ENCODE data around the gene PPM1D. TPM values are rescaled to one million over a fixed set of nuclear protein-coding genes. Genes with fewer than 3 reads are reported as not detected.

PPM1D gene
- total RNA-seq, 4 donors from 2014 or later, result 14.9 to 25.9 (median 15.6) TPM

DNA sequence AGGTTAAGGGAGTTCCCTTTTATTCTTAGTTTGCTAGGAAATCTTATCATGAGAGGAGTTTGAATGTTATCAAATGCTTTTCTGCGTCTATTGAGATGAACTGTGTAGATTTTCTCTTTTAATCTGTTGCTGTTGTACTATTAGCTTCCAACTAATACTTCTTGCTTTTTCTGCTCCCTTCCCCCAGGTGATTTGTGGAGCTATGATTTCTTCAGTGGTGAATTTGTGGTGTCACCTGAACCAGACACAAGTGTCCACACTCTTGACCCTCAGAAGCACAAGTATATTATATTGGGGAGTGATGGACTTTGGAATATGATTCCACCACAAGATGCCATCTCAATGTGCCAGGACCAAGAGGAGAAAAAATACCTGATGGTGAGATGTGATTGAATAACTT lies 47.7 kb downstream of the PPM1D start:
- no peak for DNase-seq (ENCODE audit: low spot score in 2 of 2)
- Histone ChIP-seq H3K36me3 (peaks cover 0 to 44% (median 0%) of the 10 kb centered on the region in 3 donors), H3K9me3 (no peaks in the 10 kb centered on the region), H3K27me3 (no peaks in the 10 kb centered on the region), H3K27ac (no peak overlapping the region), H3K4me1 (peaks cover 0 to 25% (median 5%) of the 10 kb centered on the region in 4 donors), H3K4me3 (no peak overlapping the region)
- TF ChIP-seq CTCF (IDR thresholded peaks at IDR 0.05) (no peak), EP300 (IDR thresholded peaks at IDR 0.05) (no peak), POLR2A (IDR thresholded peaks at IDR 0.05) (no peak)
- WGBS, 2 donors, result 93% methylated on average over 1 of the region's 1 CpG

- Histone ChIP-seq H3K9me3 (no peaks in the 10 kb centered on the region), H3K27me3 (no peaks in the 10 kb centered on the region), H3K4me1 (peaks cover 0 to 6% (median 0%) of the 10 kb centered on the region in 4 donors), H3K27ac (no peak overlapping the region), H3K4me3 (no peak overlapping the region), H3K36me3 (peaks cover 0 to 59% (median 0%) of the 10 kb centered on the region in 3 donors)
- no peak for TF ChIP-seq EP300 (IDR thresholded peaks at IDR 0.05)
- TF ChIP-seq CTCF (IDR thresholded peaks at IDR 0.05), result no peak
- no peak for TF ChIP-seq POLR2A (IDR thresholded peaks at IDR 0.05)
- 78 to 82% methylated on average over 2 of the region's 2 CpGs for WGBS, 2 donors
- DNase-seq (ENCODE audit: low spot score in 2 of 2), result no peak
Observed at GRCh38 chr17:60652454-60653247, 52.7 kb downstream of the PPM1D start.

DNA sequence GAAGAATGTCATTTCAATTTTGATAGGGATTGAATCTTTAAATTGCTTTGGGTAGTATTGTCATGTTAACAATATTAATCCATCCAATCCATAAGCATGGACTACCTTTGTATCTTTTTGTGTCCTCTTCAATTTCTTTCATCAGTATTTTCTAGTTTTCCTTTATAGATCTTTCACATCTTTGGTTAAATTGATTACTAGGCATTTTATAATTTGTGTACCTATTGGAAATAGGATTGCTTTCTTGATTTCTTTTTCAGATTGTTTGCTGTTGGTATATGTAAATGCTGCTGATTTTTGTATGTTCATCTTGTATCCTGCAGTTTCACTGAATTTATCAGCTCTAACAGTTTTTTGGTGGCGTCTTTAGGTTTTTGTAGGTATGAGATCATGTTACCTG lies 53.6 kb downstream of the PPM1D start:
- TF ChIP-seq POLR2A (IDR thresholded peaks at IDR 0.05), result no peak
- no peak for TF ChIP-seq CTCF (IDR thresholded peaks at IDR 0.05)
- no peak for TF ChIP-seq EP300 (IDR thresholded peaks at IDR 0.05)

GRCh38 chr17:60656499-60656898 lies 56.5 kb downstream of the PPM1D start:
- TF ChIP-seq POLR2A (IDR thresholded peaks at IDR 0.05) (no peak), EP300 (IDR thresholded peaks at IDR 0.05) (no peak), CTCF (IDR thresholded peaks at IDR 0.05) (no peak)
- no peak overlapping the region for H3K4me3 ChIP-seq
- no peak overlapping the region for H3K27ac ChIP-seq
- H3K9me3 ChIP-seq, result no peaks in the 10 kb centered on the region
- DNase-seq (ENCODE audit: low spot score in 2 of 2), result no peak
- no peaks in the 10 kb centered on the region for H3K27me3 ChIP-seq
- peaks cover 0 to 10% (median 0%) of the 10 kb centered on the region in 4 donors for H3K4me1 ChIP-seq
- 88 to 98% methylated on average over 5 of the region's 5 CpGs for WGBS, 2 donors
- peaks cover 0 to 26% (median 0%) of the 10 kb centered on the region in 3 donors for H3K36me3 ChIP-seq

More for the DNA sequence above, 53.6 kb downstream of the PPM1D start:
- Histone ChIP-seq H3K27me3 (no peaks in the 10 kb centered on the region), H3K27ac (no peak overlapping the region), H3K4me1 (peaks cover 0 to 6% (median 0%) of the 10 kb centered on the region in 4 donors), H3K36me3 (peaks cover 0 to 55% (median 0%) of the 10 kb centered on the region in 3 donors), H3K9me3 (no peaks in the 10 kb centered on the region), H3K4me3 (no peak overlapping the region)
- no peak for DNase-seq (ENCODE audit: low spot score in 2 of 2)
- 94 to 96% methylated on average over 1 of the region's 1 CpG for WGBS, 2 donors

- TF ChIP-seq CTCF (IDR thresholded peaks at IDR 0.05), result no peak
- no peak for TF ChIP-seq POLR2A (IDR thresholded peaks at IDR 0.05)
- no peak for TF ChIP-seq EP300 (IDR thresholded peaks at IDR 0.05)
- H3K4me1 ChIP-seq, result peaks cover 0 to 4% (median 0%) of the 10 kb centered on the region in 4 donors
- H3K27ac ChIP-seq, result no peak overlapping the region
- H3K9me3 ChIP-seq, result no peaks in the 10 kb centered on the region
- H3K36me3 ChIP-seq, result peaks cover 0 to 29% (median 0%) of the 10 kb centered on the region in 3 donors
- no peak for DNase-seq (ENCODE audit: low spot score in 2 of 2)
- no peak overlapping the region for H3K4me3 ChIP-seq
- H3K27me3 ChIP-seq, result no peaks in the 10 kb centered on the region
- 42 to 46% methylated on average over 1 of the region's 1 CpG for WGBS, 2 donors
Observed at GRCh38 chr17:60659156-60659555, 59.2 kb downstream of the PPM1D start.
